GM23338 (cell line): ENCODE measurements around the gene WBP4. TPM values are rescaled to one million over a fixed set of nuclear protein-coding genes. Genes with fewer than 3 reads are reported as not detected.

Experiments
- ATAC-seq: fragments of 200-7000 bp; cut with Tn5 transposase; 3 replicates; pipeline ENCODE4 v1.9.1; 2020
- DNase-seq: peaks from one replicate; pipeline ENCODE4 v3.0.0-alpha.2; 2015; ENCODE audit warnings: low spot score
- H2AFZ ChIP-seq: fragments of 200-600 bp; sonication (generic); 2 replicates; pipeline ENCODE4 v1.8.0; 2016; ENCODE audit warnings: antibody characterized with exemption, mild to moderate bottlenecking, moderate library complexity
- H3F3A ChIP-seq: fragments of 200-600 bp; sonication (generic); replicated peaks from 2 replicates; pipeline ENCODE4 v1.8.0; 2017; ENCODE audit warnings: antibody characterized with exemption, mixed run types, low read depth
- H3K27ac ChIP-seq: fragments of 200-600 bp; sonication (generic); 2 replicates; pipeline ENCODE4 v1.6.1; 2016; ENCODE audit warnings: low read depth
- H3K27me3 ChIP-seq: fragments of 200-600 bp; sonication (generic); 2 replicates; pipeline ENCODE4 v1.8.0; 2016; ENCODE audit warnings: mild to moderate bottlenecking, mixed run types, moderate library complexity; ENCODE audit not compliant: insufficient read depth
- H3K36me3 ChIP-seq: fragments of 200-600 bp; sonication (generic); 2 replicates; pipeline ENCODE4 v1.8.0; 2016; ENCODE audit warnings: mild to moderate bottlenecking; ENCODE audit not compliant: insufficient read depth
- H3K4me1 ChIP-seq: fragments of 200-600 bp; sonication (generic); 2 replicates; pipeline ENCODE4 v1.8.0; 2016; ENCODE audit warnings: mild to moderate bottlenecking, moderate library complexity; ENCODE audit not compliant: insufficient read depth
- H3K4me2 ChIP-seq: fragments of 200-600 bp; sonication (generic); 2 replicates; pipeline ENCODE4 v1.7.1; 2017; ENCODE audit warnings: mixed run types
- H3K4me3 ChIP-seq: fragments of 200-600 bp; sonication (generic); 2 replicates; pipeline ENCODE4 v1.6.1; 2016; ENCODE audit warnings: mixed run types
- H3K79me2 ChIP-seq: fragments of 200-600 bp; sonication (generic); replicated peaks from 2 replicates; pipeline ENCODE4 v1.8.0; 2017; ENCODE audit warnings: mild to moderate bottlenecking; ENCODE audit not compliant: insufficient read depth
- H3K9me2 ChIP-seq: fragments of 200-600 bp; sonication (generic); 2 replicates; pipeline ENCODE4 v1.8.0; 2017; ENCODE audit not compliant: insufficient read depth
- H4K20me1 ChIP-seq: fragments of 200-600 bp; sonication (generic); replicated peaks from 2 replicates; pipeline ENCODE4 v1.8.0; 2017; ENCODE audit warnings: mild to moderate bottlenecking; ENCODE audit not compliant: insufficient read depth
- H3K27ac Mint-ChIP-seq: 2 replicates; pipeline ENCODE4 v1.8.0; 2020; ENCODE audit warnings: inconsistent platforms, mild to moderate bottlenecking, moderate library complexity, mixed read lengths
- H3K27me3 Mint-ChIP-seq: 3 replicates; pipeline ENCODE4 v1.8.0; 2022; ENCODE audit warnings: low read depth, mild to moderate bottlenecking, moderate library complexity, mixed read lengths, inconsistent platforms; ENCODE audit not compliant: insufficient read depth, poor library complexity
- H3K36me3 Mint-ChIP-seq: 3 replicates; pipeline ENCODE4 v1.8.0; 2021; ENCODE audit warnings: low read depth, mild to moderate bottlenecking, inconsistent platforms, moderate library complexity, mixed read lengths
- H3K4me1 Mint-ChIP-seq: 3 replicates; pipeline ENCODE4 v1.8.0; 2020; ENCODE audit warnings: mild to moderate bottlenecking, inconsistent platforms, mixed read lengths
- H3K4me3 Mint-ChIP-seq: 3 replicates; pipeline ENCODE4 v1.8.0; 2021; ENCODE audit warnings: moderate library complexity, mild to moderate bottlenecking, inconsistent platforms, mixed read lengths
- H3K9me3 Mint-ChIP-seq: 3 replicates; pipeline ENCODE4 v1.8.0; 2020; ENCODE audit warnings: moderate library complexity, mild to moderate bottlenecking, inconsistent platforms, mixed read lengths
- CREB1 ChIP-seq: fragments of 250-450 bp; sonication (Bioruptor Pico); IDR thresholded peaks from 2 replicates; pipeline ENCODE4 v1.5.0; 2020; ENCODE audit warnings: low read depth, mild to moderate bottlenecking, moderate library complexity
- CTCF ChIP-seq, 2 experiments: fragments of 200-600 bp in 1 of 2; sonication (generic) in 1 of 2; conservative IDR thresholded peaks; 2 replicates each; pipeline versions ENCODE4 v1.5.1 to v1.6.1; 2016 to 2017; ENCODE audit warnings: antibody characterized with exemption in 2 of 2, low read depth in 2 of 2, mild to moderate bottlenecking in 2 of 2, moderate library complexity in 1 of 2
- ETS1 ChIP-seq: IDR thresholded peaks from 2 replicates; pipeline ENCODE4 v1.6.1; 2016; ENCODE audit warnings: antibody characterized with exemption
- EZH2phosphoT487 ChIP-seq: fragments of 200-600 bp; sonication (generic); IDR thresholded peaks from one replicate; pipeline ENCODE4 v1.8.1; 2018; ENCODE audit warnings: antibody characterized with exemption; ENCODE audit not compliant: unreplicated experiment
- POLR2AphosphoS5 ChIP-seq: IDR thresholded peaks from 2 replicates; pipeline ENCODE4 v1.6.1; 2016; ENCODE audit warnings: antibody characterized with exemption, low read depth
- REST ChIP-seq: IDR thresholded peaks from one replicate; pipeline ENCODE4 v1.6.1; 2018; ENCODE audit warnings: antibody characterized with exemption; ENCODE audit not compliant: unreplicated experiment
- ZNF114 ChIP-seq: fragments of 250-450 bp; sonication (Bioruptor Pico); IDR thresholded peaks from 2 replicates; pipeline ENCODE4 v1.5.0; 2020; ENCODE audit warnings: mild to moderate bottlenecking, moderate library complexity
- ZNF331 ChIP-seq: fragments of 250-450 bp; sonication (Bioruptor Pico); IDR thresholded peaks from 2 replicates; pipeline ENCODE4 v1.5.0; 2020; ENCODE audit warnings: low read depth, mild to moderate bottlenecking, moderate library complexity
- polyA plus RNA-seq: library from polyadenylated mRNA; unstranded; fragments of >200 nt; fragmentation: Nextera tagmentation; extraction: Ambion mirVana; gene quantifications from 2 replicates; pipeline ENCODE4 v1.2.1, GENCODE V29; 2016
- total RNA-seq: library from RNA; depleted of rRNA; stranded (reverse); fragments of >200 nt; shearing (Covaris generic); gene quantifications from 2 replicates; pipeline ENCODE4 v1.2.3, GENCODE V29; 2014

Gene WBP4
- total and polyA plus RNA-seq, 2 experiments from 2014 or later: 7.6 to 33.8 TPM

DNA sequence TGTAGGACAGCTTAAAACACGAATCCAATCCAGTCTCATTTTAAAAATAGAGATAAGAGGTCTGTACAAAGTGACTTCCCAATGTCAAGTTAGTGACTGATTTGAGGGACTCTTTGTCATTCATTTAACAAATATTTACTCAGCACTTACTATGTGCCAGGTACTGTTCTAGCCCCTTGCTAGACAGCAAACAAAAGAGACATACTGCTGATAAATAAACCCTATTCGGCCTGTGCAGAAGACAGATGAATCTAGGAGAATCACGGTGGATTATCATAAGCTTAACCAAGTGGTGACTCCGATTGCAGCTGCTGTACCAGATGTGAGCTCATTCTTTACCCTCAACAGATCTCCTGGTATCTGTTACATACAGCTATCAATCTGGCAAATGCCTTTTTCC, 35.8 kb upstream of the WBP4 start:
- DNase-seq (no peak), ATAC-seq (no peak)
- TF ChIP-seq CTCF (conservative IDR thresholded peaks at IDR 0.05; ENCODE audit: low read depth in 2 of 2): no peak
- no peak for TF ChIP-seq ETS1
- no peak for TF ChIP-seq REST
- TF ChIP-seq CREB1 (CRISPR knock-in tag): no peak
- H3K9me3 Mint-ChIP-seq: no peaks in the 10 kb centered on the region
- no peak overlapping the region for H3K27ac Mint-ChIP-seq
- H3K4me1 ChIP-seq: peaks cover 9% of the 10 kb centered on the region; the same call in 1 of the 2 replicates
- no peak overlapping the region for H3K4me2 ChIP-seq
- H4K20me1 ChIP-seq: no peaks in the 10 kb centered on the region
- no peak overlapping the region for H3K4me3 Mint-ChIP-seq
- no peaks in the 10 kb centered on the region for H3K79me2 ChIP-seq
- H3K36me3 ChIP-seq: no peaks in the 10 kb centered on the region
- H2AFZ ChIP-seq: no peak overlapping the region
- no peaks in the 10 kb centered on the region for H3K27me3 ChIP-seq
- H3K27me3 Mint-ChIP-seq: no peaks in the 10 kb centered on the region
- no peaks in the 10 kb centered on the region for H3K36me3 Mint-ChIP-seq
- H3F3A ChIP-seq: no peaks in the 10 kb centered on the region
- H3K4me1 Mint-ChIP-seq: peaks cover 11% of the 10 kb centered on the region; the same call in 2 of the 3 replicates
- no peak overlapping the region for H3K27ac ChIP-seq
- no peak overlapping the region for H3K4me3 ChIP-seq
- H3K9me2 ChIP-seq: no peaks in the 10 kb centered on the region

GRCh38 chr13:41026788-41027187, 34.5 kb upstream of the WBP4 start:
- Mint-ChIP-seq H3K27me3 (no peaks in the 10 kb centered on the region), H3K9me3 (no peaks in the 10 kb centered on the region), H3K4me1 (no peaks in the 10 kb centered on the region), H3K27ac (no peak overlapping the region), H3K4me3 (no peak overlapping the region), H3K36me3 (no peaks in the 10 kb centered on the region)
- H2AFZ ChIP-seq: no peak overlapping the region
- no peaks in the 10 kb centered on the region for H3K79me2 ChIP-seq
- no peaks in the 10 kb centered on the region for H3K36me3 ChIP-seq
- no peak overlapping the region for H3K4me2 ChIP-seq
- no peaks in the 10 kb centered on the region for H3F3A ChIP-seq
- no peaks in the 10 kb centered on the region for H4K20me1 ChIP-seq
- no peaks in the 10 kb centered on the region for H3K4me1 ChIP-seq
- DNase-seq (no peak), ATAC-seq (no peak)
- H3K27ac ChIP-seq: no peak overlapping the region
- no peaks in the 10 kb centered on the region for H3K27me3 ChIP-seq
- H3K9me2 ChIP-seq: no peaks in the 10 kb centered on the region
- H3K4me3 ChIP-seq: no peak overlapping the region
- TF ChIP-seq ZNF114 (CRISPR knock-in tag) (no peak), REST (no peak), POLR2AphosphoS5 (no peak), EZH2phosphoT487 (no peak), CTCF (conservative IDR thresholded peaks at IDR 0.05; ENCODE audit: low read depth in 2 of 2) (no peak), ZNF331 (CRISPR knock-in tag) (no peak)
